Smooth muscle cell (in vitro differentiated cells): ENCODE data around the gene GLS2. TPM values are rescaled to one million over a fixed set of nuclear protein-coding genes. Genes with fewer than 3 reads are reported as not detected.

Experiments used
- DNase-seq: peaks from one replicate; lab custom pipeline; 2025; ENCODE audit not compliant: unreplicated experiment; lab: John Stamatoyannopoulos, UW
- H2AFZ ChIP-seq: fragments of 200-600 bp; sonication (generic); 2 replicates; pipeline ENCODE4 v1.6.0; 2016; ENCODE audit warnings: antibody characterized with exemption, low read depth, mild to moderate bottlenecking
- H3F3A ChIP-seq: fragments of 200-600 bp; sonication (generic); 2 replicates; pipeline ENCODE4 v1.6.0; 2017; ENCODE audit warnings: antibody characterized with exemption, low read depth
- H3K27ac ChIP-seq: fragments of 200-600 bp; sonication (generic); 2 replicates; pipeline ENCODE4 v1.5.1; 2016; ENCODE audit warnings: low read depth, mild to moderate bottlenecking
- H3K27me3 ChIP-seq: fragments of 200-600 bp; sonication (generic); 2 replicates; pipeline ENCODE4 v1.6.1; 2016; ENCODE audit warnings: low read depth, mild to moderate bottlenecking
- H3K36me3 ChIP-seq: fragments of 200-600 bp; sonication (generic); 2 replicates; pipeline ENCODE4 v1.5.1; 2016; ENCODE audit warnings: low read depth
- H3K4me1 ChIP-seq: fragments of 200-600 bp; sonication (generic); 2 replicates; pipeline ENCODE4 v1.5.1; 2016; ENCODE audit warnings: low read depth
- H3K4me2 ChIP-seq: fragments of 200-600 bp; sonication (generic); 2 replicates; pipeline ENCODE4 v1.6.0; 2016; ENCODE audit warnings: mild to moderate bottlenecking
- H3K4me3 ChIP-seq: fragments of 200-600 bp; sonication (generic); 2 replicates; pipeline ENCODE4 v1.5.1; 2016; ENCODE audit warnings: mild to moderate bottlenecking
- H3K79me2 ChIP-seq: fragments of 200-600 bp; sonication (generic); 2 replicates; pipeline ENCODE4 v1.6.0; 2016; ENCODE audit warnings: low read depth, mild to moderate bottlenecking
- H3K9ac ChIP-seq: fragments of 200-600 bp; sonication (generic); 2 replicates; pipeline ENCODE4 v1.6.0; 2016; ENCODE audit warnings: low read depth
- H3K9me3 ChIP-seq: fragments of 200-600 bp; sonication (generic); replicated peaks from 2 replicates; pipeline ENCODE4 v1.5.1; 2016; ENCODE audit warnings: low read depth
- H4K20me1 ChIP-seq: fragments of 200-600 bp; sonication (generic); 2 replicates; pipeline ENCODE4 v1.6.0; 2016; ENCODE audit warnings: low read depth
- CTCF ChIP-seq: fragments of 200-600 bp; sonication (generic); IDR thresholded peaks from 2 replicates; pipeline ENCODE4 v1.5.1; 2017; ENCODE audit warnings: borderline replicate concordance, mild to moderate bottlenecking, antibody characterized with exemption; ENCODE audit not compliant: insufficient read depth, poor library complexity, severe bottlenecking
- WGBS: methylation state at CpG from one replicate; pipeline ENCODE4 v1.1.7; 2016; ENCODE audit warnings: low lambda C conversion rate; 5-methylcytosine and 5-hydroxymethylcytosine counted together
- polyA plus RNA-seq: library from polyadenylated mRNA; unstranded; fragments of >200 nt; fragmentation: Nextera tagmentation; extraction: Ambion mirVana; gene quantifications from 2 replicates; pipeline ENCODE4 v1.2.1, GENCODE V29; 2016
- total RNA-seq: library from RNA; depleted of rRNA; stranded (reverse); fragments of >200 nt; gene quantifications from 2 replicates; pipeline ENCODE4 v1.2.3, GENCODE V29; 2014

GLS2 gene
- total RNA-seq (0.09 and 0.76 TPM in 2 replicates), polyA plus RNA-seq (0.37 and 1.8 TPM in 2 replicates)

- no peaks in the 10 kb centered on the region for H3K79me2 ChIP-seq
- no peaks in the 10 kb centered on the region for H3K4me1 ChIP-seq
- H2AFZ ChIP-seq, result peak within 1 kb of the TSS; percentile 7
- peak within 1 kb of the TSS; percentile 82 for H3K4me2 ChIP-seq
- no peaks in the 10 kb centered on the region for H4K20me1 ChIP-seq
- H3K4me3 ChIP-seq, result peak within 1 kb of the TSS; percentile 52
- no peak for TF ChIP-seq CTCF
- no peaks in the 10 kb centered on the region for H3K9me3 ChIP-seq
- no peak within 1 kb of the TSS for H3K27ac ChIP-seq
- H3K27me3 ChIP-seq, result peaks cover 65% of the 10 kb centered on the region
- no peaks in the 10 kb centered on the region for H3F3A ChIP-seq
- no peaks in the 10 kb centered on the region for H3K36me3 ChIP-seq
- WGBS, result 32% methylated on average over 56 of the region's 59 CpGs
- DNase-seq, result no peak
- no peak within 1 kb of the TSS for H3K9ac ChIP-seq
These were observed at the start of gene GLS2 for GRCh38 chr12:56488041-56488955. Gene GLS2 (minus strand): TSS chr12:56488161. CDS start chr12:56488118, 43 bp downstream.

- no peaks in the 10 kb centered on the region for H3K36me3 ChIP-seq
- H3K9ac ChIP-seq, result no peak overlapping the region
- no peak overlapping the region for H3K4me3 ChIP-seq
- no peak overlapping the region for H3K4me2 ChIP-seq
- no peak for DNase-seq
- no peaks in the 10 kb centered on the region for H3K27me3 ChIP-seq
- H3K27ac ChIP-seq, result no peak overlapping the region
- H3K9me3 ChIP-seq, result no peaks in the 10 kb centered on the region
- H3K4me1 ChIP-seq, result no peaks in the 10 kb centered on the region
- H3K79me2 ChIP-seq, result peaks cover 46% of the 10 kb centered on the region
- H2AFZ ChIP-seq, result no peak overlapping the region
- TF ChIP-seq CTCF, result no peak
- peaks cover 87% of the 10 kb centered on the region for H4K20me1 ChIP-seq
- no peaks in the 10 kb centered on the region for H3F3A ChIP-seq
These were observed 49.6 kb upstream of the GLS2 start for GRCh38 chr12:56537546-56537945.

- H4K20me1 ChIP-seq, result peaks cover 37% of the 10 kb centered on the region
- H2AFZ ChIP-seq, result no peak overlapping the region
- 77% methylated on average over 7 of the region's 7 CpGs for WGBS
- no peaks in the 10 kb centered on the region for H3K36me3 ChIP-seq
- peaks cover 83% of the 10 kb centered on the region for H3K79me2 ChIP-seq
- H3F3A ChIP-seq, result peaks cover 10% of the 10 kb centered on the region
- H3K4me1 ChIP-seq, result peaks cover 14% of the 10 kb centered on the region
- H3K27me3 ChIP-seq, result no peaks in the 10 kb centered on the region
- no peak for DNase-seq
- no peak overlapping the region for H3K9ac ChIP-seq
- H3K4me3 ChIP-seq, result no peak overlapping the region
- no peak for TF ChIP-seq CTCF
- H3K9me3 ChIP-seq, result no peaks in the 10 kb centered on the region
- H3K4me2 ChIP-seq, result no peak overlapping the region
- H3K27ac ChIP-seq, result no peak overlapping the region
These were observed 42.6 kb upstream of the GLS2 start for GRCh38 chr12:56530390-56531055.
